ENCODE results near the gene MRPL14. TPM values are rescaled to one million over a fixed set of nuclear protein-coding genes. Genes with fewer than 3 reads are reported as not detected.

MRPL14 gene
- total and polyA plus RNA-seq, 9 of the 15 experiments (the other 6 are each of a cell fraction or from before 2014, with no cell fraction given), result 126 to 424 (median 165) TPM

DNA sequence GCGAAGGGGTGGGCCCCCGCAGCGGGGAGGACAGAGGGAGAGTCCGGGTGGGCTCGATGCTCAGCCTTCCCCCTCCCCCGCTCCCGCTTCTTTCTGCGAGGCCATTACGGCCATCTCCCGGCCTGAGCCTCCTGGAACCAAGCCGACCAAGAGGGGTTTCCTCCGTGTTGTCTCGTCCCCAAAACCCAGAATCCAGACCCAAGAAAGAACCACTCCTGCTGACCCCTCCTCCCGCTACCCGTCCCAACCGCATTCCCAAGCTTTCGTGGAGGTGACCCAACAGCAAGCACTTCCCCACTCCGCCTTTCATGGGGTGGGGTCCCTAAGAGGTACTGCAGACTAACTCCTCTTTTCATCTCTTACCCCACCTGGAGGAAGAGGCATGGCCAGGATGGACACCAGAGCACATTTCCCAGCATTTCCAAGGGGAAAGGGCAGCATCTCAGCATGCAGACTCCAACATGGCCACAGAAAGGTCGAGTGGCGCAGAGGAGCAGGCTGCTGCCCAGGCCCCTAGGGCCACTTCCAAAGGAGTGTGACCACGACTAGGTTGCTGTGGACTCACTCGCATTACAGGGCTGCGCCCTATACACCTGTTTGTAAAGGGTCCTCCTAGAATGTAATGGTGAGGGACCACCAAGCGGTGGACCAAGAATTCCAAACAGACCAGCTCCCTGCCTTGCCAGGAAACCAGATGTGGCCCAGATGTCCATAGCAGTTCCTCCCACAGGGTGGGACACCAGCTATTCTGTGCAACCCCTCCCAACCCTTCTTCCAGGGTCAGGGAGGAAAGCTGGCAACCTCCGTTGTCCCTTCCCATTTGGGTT lies 53.4 kb downstream of the MRPL14 start (continued):
- TF ChIP-seq NRF1 (conservative IDR thresholded peaks at IDR 0.05 in 1 of 2, IDR thresholded peaks at IDR 0.05 in 1 of 2) (no peak; a peak in 1 of 4 replicates), FOXK1 (CRISPR knock-in tag; IDR thresholded peaks at IDR 0.05; ENCODE audit: borderline replicate concordance) (no peak), MYC (IDR thresholded peaks at IDR 0.05; ENCODE audit: low read depth, low read length) (peak; percentile 2; the same call in 1 of the 2 replicates), MYC (CRISPR knock-in tag; IDR thresholded peaks at IDR 0.05; ENCODE audit: borderline replicate concordance, low read depth) (peak; percentile 54), JUND (IDR thresholded peaks at IDR 0.05; ENCODE audit: borderline replicate concordance, low read depth, low read length) (no peak), JUND (tag; IDR thresholded peaks at IDR 0.05; ENCODE audit: borderline replicate concordance, low read depth, low read length) (no peak; the same call in 2 of the 3 replicates), E2F3 (CRISPR knock-in tag; IDR thresholded peaks at IDR 0.05) (no peak), RAD21 (CRISPR knock-in tag; conservative IDR thresholded peaks at IDR 0.05 in 1 of 2, IDR thresholded peaks at IDR 0.05 in 1 of 2) (peak; percentile 8 to 15; a peak in 1 of 4 replicates), NR4A1 (CRISPR knock-in tag; IDR thresholded peaks at IDR 0.05) (no peak), NR4A1 (tag; IDR thresholded peaks at IDR 0.05) (peak; percentile 71), KDM2B (CRISPR knock-in tag; IDR thresholded peaks at IDR 0.05) (no peak), NFYB (IDR thresholded peaks at IDR 0.05; ENCODE audit: extremely low read depth, insufficient read length) (no peak), POLR2AphosphoS5 (IDR thresholded peaks at IDR 0.05; ENCODE audit: control insufficient read depth, insufficient read depth, low read depth, low read length) (no peak), ZFP36 (IDR thresholded peaks at IDR 0.05; ENCODE audit: low read depth, low read length, partially characterized antibody) (no peak), ZNF12 (CRISPR knock-in tag; IDR thresholded peaks at IDR 0.05) (no peak)
- TF ChIP-seq, protein P1, sequence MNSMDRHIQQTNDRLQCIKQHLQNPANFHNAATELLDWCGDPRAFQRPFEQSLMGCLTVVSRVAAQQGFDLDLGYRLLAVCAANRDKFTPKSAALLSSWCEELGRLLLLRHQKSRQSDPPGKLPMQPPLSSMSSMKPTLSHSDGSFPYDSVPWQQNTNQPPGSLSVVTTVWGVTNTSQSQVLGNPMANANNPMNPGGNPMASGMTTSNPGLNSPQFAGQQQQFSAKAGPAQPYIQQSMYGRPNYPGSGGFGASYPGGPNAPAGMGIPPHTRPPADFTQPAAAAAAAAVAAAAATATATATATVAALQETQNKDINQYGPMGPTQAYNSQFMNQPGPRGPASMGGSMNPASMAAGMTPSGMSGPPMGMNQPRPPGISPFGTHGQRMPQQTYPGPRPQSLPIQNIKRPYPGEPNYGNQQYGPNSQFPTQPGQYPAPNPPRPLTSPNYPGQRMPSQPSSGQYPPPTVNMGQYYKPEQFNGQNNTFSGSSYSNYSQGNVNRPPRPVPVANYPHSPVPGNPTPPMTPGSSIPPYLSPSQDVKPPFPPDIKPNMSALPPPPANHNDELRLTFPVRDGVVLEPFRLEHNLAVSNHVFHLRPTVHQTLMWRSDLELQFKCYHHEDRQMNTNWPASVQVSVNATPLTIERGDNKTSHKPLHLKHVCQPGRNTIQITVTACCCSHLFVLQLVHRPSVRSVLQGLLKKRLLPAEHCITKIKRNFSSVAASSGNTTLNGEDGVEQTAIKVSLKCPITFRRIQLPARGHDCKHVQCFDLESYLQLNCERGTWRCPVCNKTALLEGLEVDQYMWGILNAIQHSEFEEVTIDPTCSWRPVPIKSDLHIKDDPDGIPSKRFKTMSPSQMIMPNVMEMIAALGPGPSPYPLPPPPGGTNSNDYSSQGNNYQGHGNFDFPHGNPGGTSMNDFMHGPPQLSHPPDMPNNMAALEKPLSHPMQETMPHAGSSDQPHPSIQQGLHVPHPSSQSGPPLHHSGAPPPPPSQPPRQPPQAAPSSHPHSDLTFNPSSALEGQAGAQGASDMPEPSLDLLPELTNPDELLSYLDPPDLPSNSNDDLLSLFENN (IDR thresholded peaks at IDR 0.05; ENCODE audit: low read depth in 2 of 2, low read length in 2 of 2), result 0 out of 4 replicates have a peak, but pooled peaks of 1 of the 2 experiments have one; percentile 19
- TF ChIP-seq, protein P2, sequence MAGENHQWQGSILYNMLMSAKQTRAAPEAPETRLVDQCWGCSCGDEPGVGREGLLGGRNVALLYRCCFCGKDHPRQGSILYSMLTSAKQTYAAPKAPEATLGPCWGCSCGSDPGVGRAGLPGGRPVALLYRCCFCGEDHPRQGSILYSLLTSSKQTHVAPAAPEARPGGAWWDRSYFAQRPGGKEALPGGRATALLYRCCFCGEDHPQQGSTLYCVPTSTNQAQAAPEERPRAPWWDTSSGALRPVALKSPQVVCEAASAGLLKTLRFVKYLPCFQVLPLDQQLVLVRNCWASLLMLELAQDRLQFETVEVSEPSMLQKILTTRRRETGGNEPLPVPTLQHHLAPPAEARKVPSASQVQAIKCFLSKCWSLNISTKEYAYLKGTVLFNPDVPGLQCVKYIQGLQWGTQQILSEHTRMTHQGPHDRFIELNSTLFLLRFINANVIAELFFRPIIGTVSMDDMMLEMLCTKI (IDR thresholded peaks at IDR 0.05; ENCODE audit: partially characterized antibody), result no peak
- TF ChIP-seq, protein P3, sequence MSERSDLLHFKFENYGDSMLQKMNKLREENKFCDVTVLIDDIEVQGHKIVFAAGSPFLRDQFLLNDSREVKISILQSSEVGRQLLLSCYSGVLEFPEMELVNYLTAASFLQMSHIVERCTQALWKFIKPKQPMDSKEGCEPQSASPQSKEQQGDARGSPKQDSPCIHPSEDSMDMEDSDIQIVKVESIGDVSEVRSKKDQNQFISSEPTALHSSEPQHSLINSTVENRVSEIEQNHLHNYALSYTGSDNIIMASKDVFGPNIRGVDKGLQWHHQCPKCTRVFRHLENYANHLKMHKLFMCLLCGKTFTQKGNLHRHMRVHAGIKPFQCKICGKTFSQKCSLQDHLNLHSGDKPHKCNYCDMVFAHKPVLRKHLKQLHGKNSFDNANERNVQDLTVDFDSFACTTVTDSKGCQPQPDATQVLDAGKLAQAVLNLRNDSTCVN (CRISPR knock-in tag; IDR thresholded peaks at IDR 0.05), result 0 out of 2 replicates have a peak, but pooled peaks have one; percentile 71
- TF ChIP-seq, protein P4, sequence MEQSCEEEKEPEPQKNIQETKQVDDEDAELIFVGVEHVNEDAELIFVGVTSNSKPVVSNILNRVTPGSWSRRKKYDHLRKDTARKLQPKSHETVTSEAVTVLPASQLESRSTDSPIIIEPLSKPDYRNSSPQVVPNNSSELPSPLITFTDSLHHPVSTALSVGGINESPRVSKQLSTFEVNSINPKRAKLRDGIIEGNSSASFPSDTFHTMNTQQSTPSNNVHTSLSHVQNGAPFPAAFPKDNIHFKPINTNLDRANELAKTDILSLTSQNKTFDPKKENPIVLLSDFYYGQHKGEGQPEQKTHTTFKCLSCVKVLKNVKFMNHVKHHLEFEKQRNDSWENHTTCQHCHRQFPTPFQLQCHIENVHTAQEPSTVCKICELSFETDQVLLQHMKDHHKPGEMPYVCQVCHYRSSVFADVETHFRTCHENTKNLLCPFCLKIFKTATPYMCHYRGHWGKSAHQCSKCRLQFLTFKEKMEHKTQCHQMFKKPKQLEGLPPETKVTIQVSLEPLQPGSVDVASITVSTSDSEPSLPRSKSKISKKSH (CRISPR knock-in tag; IDR thresholded peaks at IDR 0.05), result no peak

Data from K562 (cell line).